ENCODE measurements around the gene RIT2. TPM values are rescaled to one million over a fixed set of nuclear protein-coding genes. Genes with fewer than 3 reads are reported as not detected.

RIT2 gene
- polyA plus RNA-seq, 1 donor from 2014 or later, result 1.1 TPM

DNA sequence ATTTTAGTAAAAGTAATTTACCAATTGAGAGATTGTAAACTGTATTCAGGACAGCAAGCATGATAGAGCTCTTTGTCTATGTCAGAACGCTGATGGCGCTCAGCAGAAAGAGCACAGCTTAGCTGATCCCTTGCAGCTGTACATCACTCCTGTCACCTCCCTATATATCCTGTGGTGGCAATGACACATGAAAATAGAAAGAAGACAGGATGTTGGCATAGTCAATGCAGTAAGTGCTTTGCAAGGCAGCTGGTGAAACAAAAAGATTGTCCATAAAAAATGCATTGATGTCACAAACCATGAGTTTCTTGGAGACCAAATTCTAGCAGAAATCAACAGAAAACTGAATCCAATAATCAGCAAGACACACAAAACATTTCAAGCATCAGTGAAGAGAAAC, 221.5 kb downstream of the RIT2 start:
- H3K27me3 ChIP-seq (ENCODE audit: insufficient read depth, low read depth, low read length), result no peaks in the 10 kb centered on the region
- peak overlapping the region; percentile 64 for H3K27ac ChIP-seq (ENCODE audit: low read length)
- no peak overlapping the region for H2AFZ ChIP-seq (ENCODE audit: low read depth, low read length)
- no peaks in the 10 kb centered on the region for H4K20me1 ChIP-seq (ENCODE audit: insufficient read depth)
- no peaks in the 10 kb centered on the region for H3F3A ChIP-seq (ENCODE audit: insufficient read depth, low read length, poor library complexity, severe bottlenecking)
- H3K9me2 ChIP-seq (ENCODE audit: insufficient read depth, low read length), result no peaks in the 10 kb centered on the region
- no peaks in the 10 kb centered on the region for H3K9me3 ChIP-seq (ENCODE audit: low read length)
- H3K79me2 ChIP-seq (replicated peaks; ENCODE audit: insufficient read depth, low read length), result no peaks in the 10 kb centered on the region
- H3K4me2 ChIP-seq (ENCODE audit: low read length), result no peak overlapping the region
- H3K36me3 ChIP-seq (ENCODE audit: insufficient read depth, low read length), result no peaks in the 10 kb centered on the region
- H3K4me3 ChIP-seq (ENCODE audit: low read length), result no peak overlapping the region
- peak; percentile 98 for TF ChIP-seq EP300 (conservative IDR thresholded peaks at IDR 0.05; ENCODE audit: poor library complexity, severe bottlenecking)
- peak; percentile 46 for TF ChIP-seq SMC3 (conservative IDR thresholded peaks at IDR 0.05; ENCODE audit: poor library complexity)
- TF ChIP-seq, protein P1, sequence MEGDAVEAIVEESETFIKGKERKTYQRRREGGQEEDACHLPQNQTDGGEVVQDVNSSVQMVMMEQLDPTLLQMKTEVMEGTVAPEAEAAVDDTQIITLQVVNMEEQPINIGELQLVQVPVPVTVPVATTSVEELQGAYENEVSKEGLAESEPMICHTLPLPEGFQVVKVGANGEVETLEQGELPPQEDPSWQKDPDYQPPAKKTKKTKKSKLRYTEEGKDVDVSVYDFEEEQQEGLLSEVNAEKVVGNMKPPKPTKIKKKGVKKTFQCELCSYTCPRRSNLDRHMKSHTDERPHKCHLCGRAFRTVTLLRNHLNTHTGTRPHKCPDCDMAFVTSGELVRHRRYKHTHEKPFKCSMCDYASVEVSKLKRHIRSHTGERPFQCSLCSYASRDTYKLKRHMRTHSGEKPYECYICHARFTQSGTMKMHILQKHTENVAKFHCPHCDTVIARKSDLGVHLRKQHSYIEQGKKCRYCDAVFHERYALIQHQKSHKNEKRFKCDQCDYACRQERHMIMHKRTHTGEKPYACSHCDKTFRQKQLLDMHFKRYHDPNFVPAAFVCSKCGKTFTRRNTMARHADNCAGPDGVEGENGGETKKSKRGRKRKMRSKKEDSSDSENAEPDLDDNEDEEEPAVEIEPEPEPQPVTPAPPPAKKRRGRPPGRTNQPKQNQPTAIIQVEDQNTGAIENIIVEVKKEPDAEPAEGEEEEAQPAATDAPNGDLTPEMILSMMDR (IDR thresholded peaks at IDR 0.05; ENCODE audit: poor library complexity, severe bottlenecking), result no peak
- TF ChIP-seq MXI1 (conservative IDR thresholded peaks at IDR 0.05; ENCODE audit: poor library complexity, severe bottlenecking), result no peak
- TF ChIP-seq EZH2 (IDR thresholded peaks at IDR 0.05; ENCODE audit: borderline replicate concordance, insufficient read depth, low read length, poor library complexity, severe bottlenecking), result no peak
- peak; percentile 50 for TF ChIP-seq RAD21 (conservative IDR thresholded peaks at IDR 0.05)
- no peak for TF ChIP-seq TAF1 (IDR thresholded peaks at IDR 0.05; ENCODE audit: low read depth)
- TF ChIP-seq, protein P2, sequence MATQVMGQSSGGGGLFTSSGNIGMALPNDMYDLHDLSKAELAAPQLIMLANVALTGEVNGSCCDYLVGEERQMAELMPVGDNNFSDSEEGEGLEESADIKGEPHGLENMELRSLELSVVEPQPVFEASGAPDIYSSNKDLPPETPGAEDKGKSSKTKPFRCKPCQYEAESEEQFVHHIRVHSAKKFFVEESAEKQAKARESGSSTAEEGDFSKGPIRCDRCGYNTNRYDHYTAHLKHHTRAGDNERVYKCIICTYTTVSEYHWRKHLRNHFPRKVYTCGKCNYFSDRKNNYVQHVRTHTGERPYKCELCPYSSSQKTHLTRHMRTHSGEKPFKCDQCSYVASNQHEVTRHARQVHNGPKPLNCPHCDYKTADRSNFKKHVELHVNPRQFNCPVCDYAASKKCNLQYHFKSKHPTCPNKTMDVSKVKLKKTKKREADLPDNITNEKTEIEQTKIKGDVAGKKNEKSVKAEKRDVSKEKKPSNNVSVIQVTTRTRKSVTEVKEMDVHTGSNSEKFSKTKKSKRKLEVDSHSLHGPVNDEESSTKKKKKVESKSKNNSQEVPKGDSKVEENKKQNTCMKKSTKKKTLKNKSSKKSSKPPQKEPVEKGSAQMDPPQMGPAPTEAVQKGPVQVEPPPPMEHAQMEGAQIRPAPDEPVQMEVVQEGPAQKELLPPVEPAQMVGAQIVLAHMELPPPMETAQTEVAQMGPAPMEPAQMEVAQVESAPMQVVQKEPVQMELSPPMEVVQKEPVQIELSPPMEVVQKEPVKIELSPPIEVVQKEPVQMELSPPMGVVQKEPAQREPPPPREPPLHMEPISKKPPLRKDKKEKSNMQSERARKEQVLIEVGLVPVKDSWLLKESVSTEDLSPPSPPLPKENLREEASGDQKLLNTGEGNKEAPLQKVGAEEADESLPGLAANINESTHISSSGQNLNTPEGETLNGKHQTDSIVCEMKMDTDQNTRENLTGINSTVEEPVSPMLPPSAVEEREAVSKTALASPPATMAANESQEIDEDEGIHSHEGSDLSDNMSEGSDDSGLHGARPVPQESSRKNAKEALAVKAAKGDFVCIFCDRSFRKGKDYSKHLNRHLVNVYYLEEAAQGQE (IDR thresholded peaks at IDR 0.05; ENCODE audit: borderline replicate concordance), result peak; percentile 27
- TF ChIP-seq POLR2AphosphoS5 (IDR thresholded peaks at IDR 0.05), result peak; percentile 90
- H3K9ac ChIP-seq (ENCODE audit: low read length), result no peak overlapping the region

DNA sequence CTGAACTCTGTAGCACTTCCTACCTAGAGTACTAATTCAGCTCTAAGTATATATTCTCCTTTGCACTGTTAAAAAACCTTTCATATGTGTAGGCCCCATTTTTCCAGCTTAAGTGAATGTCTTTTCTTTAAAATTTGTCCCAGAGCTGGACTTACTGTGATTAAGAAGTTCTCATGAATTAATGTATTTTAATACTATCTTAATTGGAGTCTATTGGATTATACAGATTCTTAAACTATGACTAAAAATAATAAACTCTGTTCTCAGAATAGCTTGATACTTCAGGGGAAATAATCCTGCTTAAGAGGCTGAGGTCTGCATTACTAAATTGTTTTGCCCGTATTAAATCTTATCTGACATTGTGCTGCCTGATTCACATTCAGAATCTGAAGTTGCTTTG, 223.3 kb downstream of the RIT2 start:
- H3F3A ChIP-seq (ENCODE audit: insufficient read depth, low read length, poor library complexity, severe bottlenecking), result no peaks in the 10 kb centered on the region
- H3K9me3 ChIP-seq (ENCODE audit: low read length), result no peaks in the 10 kb centered on the region
- H3K79me2 ChIP-seq (replicated peaks; ENCODE audit: insufficient read depth, low read length), result no peaks in the 10 kb centered on the region
- no peak overlapping the region for H2AFZ ChIP-seq (ENCODE audit: low read depth, low read length)
- no peak overlapping the region for H3K4me2 ChIP-seq (ENCODE audit: low read length)
- no peaks in the 10 kb centered on the region for H4K20me1 ChIP-seq (ENCODE audit: insufficient read depth)
- no peak overlapping the region for H3K4me3 ChIP-seq (ENCODE audit: low read length)
- H3K36me3 ChIP-seq (ENCODE audit: insufficient read depth, low read length), result no peaks in the 10 kb centered on the region
- H3K27me3 ChIP-seq (ENCODE audit: insufficient read depth, low read depth, low read length), result no peaks in the 10 kb centered on the region
- peak overlapping the region; percentile 4 for H3K9ac ChIP-seq (ENCODE audit: low read length)
- H3K9me2 ChIP-seq (ENCODE audit: insufficient read depth, low read length), result no peaks in the 10 kb centered on the region
- H3K27ac ChIP-seq (ENCODE audit: low read length), result peak overlapping the region; percentile 79
- TF ChIP-seq, protein P1 (IDR thresholded peaks at IDR 0.05; ENCODE audit: poor library complexity, severe bottlenecking), result no peak
- TF ChIP-seq POLR2AphosphoS5 (IDR thresholded peaks at IDR 0.05), result no peak
- TF ChIP-seq EZH2 (IDR thresholded peaks at IDR 0.05; ENCODE audit: borderline replicate concordance, insufficient read depth, low read length, poor library complexity, severe bottlenecking), result no peak
- TF ChIP-seq SMC3 (conservative IDR thresholded peaks at IDR 0.05; ENCODE audit: poor library complexity), result no peak
- TF ChIP-seq EP300 (conservative IDR thresholded peaks at IDR 0.05; ENCODE audit: poor library complexity, severe bottlenecking), result no peak
- TF ChIP-seq RAD21 (conservative IDR thresholded peaks at IDR 0.05), result no peak
- TF ChIP-seq MXI1 (conservative IDR thresholded peaks at IDR 0.05; ENCODE audit: poor library complexity, severe bottlenecking), result no peak
- TF ChIP-seq, protein P2 (IDR thresholded peaks at IDR 0.05; ENCODE audit: borderline replicate concordance), result no peak
- TF ChIP-seq TAF1 (IDR thresholded peaks at IDR 0.05; ENCODE audit: low read depth), result no peak
